Measurements from ENCODE around the gene CHCHD3.

The CHCHD3 gene

GRCh38 chr7:132758986-132759385 is 322.9 kb downstream of the CHCHD3 start (continued):
- TF ChIP-seq ZFP3 (CRISPR knock-in tag; IDR thresholded peaks at IDR 0.05) (no peak), TOX (CRISPR knock-in tag; IDR thresholded peaks at IDR 0.05; ENCODE audit: borderline replicate concordance) (no peak), ZC3H10 (CRISPR knock-in tag; IDR thresholded peaks at IDR 0.05) (no peak), ESRRG (CRISPR knock-in tag; IDR thresholded peaks at IDR 0.05) (no peak), ZNF565 (CRISPR knock-in tag; conservative IDR thresholded peaks at IDR 0.05; ENCODE audit: low read depth) (no peak), ISL1 (CRISPR knock-in tag; IDR thresholded peaks at IDR 0.05) (no peak), ZNF70 (CRISPR knock-in tag; IDR thresholded peaks at IDR 0.05) (no peak)

GRCh38 chr7:132757783-132758182 is 324.1 kb downstream of the CHCHD3 start:
- TF ChIP-seq TSHZ2 (CRISPR knock-in tag; IDR thresholded peaks at IDR 0.05) (no peak), ZC3H10 (CRISPR knock-in tag; IDR thresholded peaks at IDR 0.05) (no peak)
- ATAC-seq: no peak

- no peak; the same call in 2 of the 3 replicates for ATAC-seq
Measured at GRCh38 chr7:132756484-132756990, 325.4 kb downstream of the CHCHD3 start.

GRCh38 chr7:132755538-132756483 is 326.1 kb downstream of the CHCHD3 start:
- peak; percentile 77 for ATAC-seq
- no peak for TF ChIP-seq BACH2 (CRISPR knock-in tag; IDR thresholded peaks at IDR 0.05; ENCODE audit: borderline replicate concordance)
- no peak for TF ChIP-seq ESRRG (CRISPR knock-in tag; IDR thresholded peaks at IDR 0.05)
- no peak for TF ChIP-seq PPARA (CRISPR knock-in tag; IDR thresholded peaks at IDR 0.05; ENCODE audit: borderline replicate concordance)
- TF ChIP-seq ZFP30 (CRISPR knock-in tag; IDR thresholded peaks at IDR 0.05): no peak
- no peak for TF ChIP-seq CSRNP3 (CRISPR knock-in tag; IDR thresholded peaks at IDR 0.05)
- no peak for TF ChIP-seq ISL1 (CRISPR knock-in tag; IDR thresholded peaks at IDR 0.05)
- no peak for TF ChIP-seq RARB (CRISPR knock-in tag; IDR thresholded peaks at IDR 0.05)
- no peak for TF ChIP-seq ARNTL (CRISPR knock-in tag; IDR thresholded peaks at IDR 0.05; ENCODE audit: borderline replicate concordance, low read depth)
- TF ChIP-seq POU6F1 (CRISPR knock-in tag; IDR thresholded peaks at IDR 0.05; ENCODE audit: borderline replicate concordance, low read depth): no peak
- TF ChIP-seq CSDC2 (CRISPR knock-in tag; IDR thresholded peaks at IDR 0.05): no peak
- no peak for TF ChIP-seq TSHZ2 (CRISPR knock-in tag; IDR thresholded peaks at IDR 0.05)

More at GRCh38 chr7:132756484-132756990, 325.4 kb downstream of the CHCHD3 start:
- TF ChIP-seq POU6F1 (CRISPR knock-in tag; IDR thresholded peaks at IDR 0.05; ENCODE audit: borderline replicate concordance, low read depth) (no peak), PATZ1 (CRISPR knock-in tag; IDR thresholded peaks at IDR 0.05; ENCODE audit: borderline replicate concordance) (no peak), TCF4 (CRISPR knock-in tag; IDR thresholded peaks at IDR 0.05; ENCODE audit: borderline replicate concordance) (no peak), ZNF8 (CRISPR knock-in tag; IDR thresholded peaks at IDR 0.05) (no peak), ISL1 (CRISPR knock-in tag; IDR thresholded peaks at IDR 0.05) (no peak)

Data from SK-N-SH treated with all-trans-retinoic acid at 6 μM for 48 hours (cell line).